Measurements from ENCODE around the gene GCDH. TPM values are rescaled to one million over a fixed set of nuclear protein-coding genes. Genes with fewer than 3 reads are reported as not detected.
"Not testable (repeated sequence)": the region's sequence is repeated elsewhere in the genome, so short reads cannot be mapped to it uniquely, and the experiment has no call there.

The GCDH gene
- total RNA-seq: 33.2 TPM
- long read RNA-seq, transcript GCDH-216 (11 exons, 1,867 nt): minor isoform, 5 of 65 reads
- long read RNA-seq, transcript GCDH-201 (12 exons, 1,956 nt): major isoform, 39 of 65 reads
- long read RNA-seq, partial matches to known transcripts: 9 of 65 reads
- long read RNA-seq, other reads (novel, unspliced or antisense): 11 of 65 reads

DNA sequence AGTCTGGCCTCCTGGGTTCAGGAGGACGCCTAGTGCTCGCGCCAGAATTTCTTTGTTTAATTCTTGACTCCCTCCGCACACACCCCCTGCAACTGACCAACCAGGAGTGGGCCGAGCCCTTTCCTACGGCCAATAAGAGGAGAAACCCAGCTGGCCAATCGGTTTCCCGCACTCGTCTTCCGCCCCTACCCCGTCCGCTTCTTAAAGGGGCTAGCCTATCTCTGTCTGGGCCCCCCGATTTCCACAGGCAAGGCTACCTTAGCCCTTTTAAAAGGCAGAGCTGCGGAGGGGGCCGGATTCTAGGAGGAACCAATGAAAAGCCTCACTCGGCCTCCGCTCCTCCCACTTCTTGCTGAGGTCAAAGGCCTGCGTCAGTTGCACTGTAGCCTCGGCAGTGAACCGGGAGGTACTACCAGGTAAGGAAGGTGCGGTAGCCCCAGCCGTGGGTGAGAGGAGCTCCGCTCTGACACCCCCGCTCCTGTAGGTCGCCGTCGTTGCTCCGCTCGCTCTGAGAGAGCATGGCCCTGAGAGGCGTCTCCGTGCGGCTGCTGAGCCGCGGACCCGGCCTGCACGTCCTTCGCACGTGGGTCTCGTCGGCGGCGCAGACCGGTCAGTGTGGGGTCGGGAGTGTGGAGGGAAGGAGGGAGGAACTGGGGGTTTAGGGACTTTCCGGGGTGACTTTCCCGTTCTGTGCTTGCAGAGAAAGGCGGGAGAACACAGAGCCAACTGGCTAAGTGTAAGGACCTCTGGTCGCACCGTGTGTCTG, at the start of gene GCDH:
TSS of gene GCDH (plus strand) at position 374 of the 766 bp plus-strand sequence. CDS start at position 519, 145 bp downstream.
- peak; percentile 98 for DNase-seq (ENCODE audit: low spot score)
- intact Hi-C loops (cut with DNase I): loop anchor here (5.0 kb wide), 1 partner anchor 41 kb away; the partner anchor contains the start of gene FARSA

DNA sequence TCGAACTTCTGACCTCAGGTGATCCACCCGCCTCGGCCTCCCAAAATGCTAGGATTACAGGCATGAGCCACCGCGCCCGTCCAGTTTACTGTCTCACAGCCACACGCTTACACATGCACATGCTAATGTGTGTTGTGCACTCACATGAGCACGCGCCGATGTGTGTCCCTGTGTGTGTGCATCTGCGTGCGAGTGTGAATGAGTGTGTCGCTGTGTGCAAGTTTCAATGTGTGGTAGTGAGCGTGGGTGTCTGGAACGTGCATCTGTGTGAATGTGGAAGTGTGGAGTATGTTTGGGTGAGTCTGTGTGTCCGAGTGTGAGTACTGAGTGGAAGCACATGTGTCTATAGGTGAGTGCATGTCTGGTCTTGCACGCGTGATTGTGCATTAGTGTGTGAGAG, 48.4 kb upstream of the GCDH start:
- no peak for DNase-seq (ENCODE audit: low spot score)
- intact Hi-C loops (cut with DNase I): loop anchor here (10.0 kb wide), 1 partner anchor 168 kb away; no protein-coding TSS in a partner anchor

- no peak for DNase-seq (ENCODE audit: low spot score)
- intact Hi-C loops (cut with DNase I): loop anchor here (10.0 kb wide), 1 partner anchor 169 kb away; no protein-coding TSS in a partner anchor
Observed at GRCh38 chr19:12843328-12843727, 47.6 kb upstream of the GCDH start.

- intact Hi-C loops (cut with DNase I): loop anchor here (10.0 kb wide), 1 partner anchor 169 kb away; no protein-coding TSS in a partner anchor
Observed at GRCh38 chr19:12843999-12844732, 46.8 kb upstream of the GCDH start.

DNA sequence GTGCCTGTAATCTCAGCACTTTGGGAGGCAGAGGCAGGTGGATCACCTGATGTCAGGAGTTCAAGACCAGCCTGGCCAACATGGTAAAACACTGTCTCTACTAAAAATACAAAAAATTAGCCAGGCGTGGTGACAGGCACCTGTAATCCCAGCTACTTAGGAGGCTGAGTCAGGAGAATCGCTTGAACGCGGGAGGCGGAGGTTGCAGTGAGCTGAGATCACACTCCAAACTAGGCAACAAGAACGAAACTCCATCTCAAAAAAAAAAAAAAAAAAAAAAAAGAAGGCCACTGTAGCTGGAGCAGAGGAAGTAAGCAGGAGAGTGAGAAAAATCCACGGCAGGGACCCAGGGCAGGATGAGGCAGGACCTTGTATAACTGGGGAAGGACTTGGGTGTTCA, 44.3 kb upstream of the GCDH start:
- intact Hi-C loops (cut with DNase I): loop anchor here (5.0 to 10.0 kb wide), 2 partner anchors 84 to 172 kb away; no protein-coding TSS in a partner anchor

More at GRCh38 chr19:12843999-12844732, 46.8 kb upstream of the GCDH start:
- no peak for DNase-seq (ENCODE audit: low spot score)

DNA sequence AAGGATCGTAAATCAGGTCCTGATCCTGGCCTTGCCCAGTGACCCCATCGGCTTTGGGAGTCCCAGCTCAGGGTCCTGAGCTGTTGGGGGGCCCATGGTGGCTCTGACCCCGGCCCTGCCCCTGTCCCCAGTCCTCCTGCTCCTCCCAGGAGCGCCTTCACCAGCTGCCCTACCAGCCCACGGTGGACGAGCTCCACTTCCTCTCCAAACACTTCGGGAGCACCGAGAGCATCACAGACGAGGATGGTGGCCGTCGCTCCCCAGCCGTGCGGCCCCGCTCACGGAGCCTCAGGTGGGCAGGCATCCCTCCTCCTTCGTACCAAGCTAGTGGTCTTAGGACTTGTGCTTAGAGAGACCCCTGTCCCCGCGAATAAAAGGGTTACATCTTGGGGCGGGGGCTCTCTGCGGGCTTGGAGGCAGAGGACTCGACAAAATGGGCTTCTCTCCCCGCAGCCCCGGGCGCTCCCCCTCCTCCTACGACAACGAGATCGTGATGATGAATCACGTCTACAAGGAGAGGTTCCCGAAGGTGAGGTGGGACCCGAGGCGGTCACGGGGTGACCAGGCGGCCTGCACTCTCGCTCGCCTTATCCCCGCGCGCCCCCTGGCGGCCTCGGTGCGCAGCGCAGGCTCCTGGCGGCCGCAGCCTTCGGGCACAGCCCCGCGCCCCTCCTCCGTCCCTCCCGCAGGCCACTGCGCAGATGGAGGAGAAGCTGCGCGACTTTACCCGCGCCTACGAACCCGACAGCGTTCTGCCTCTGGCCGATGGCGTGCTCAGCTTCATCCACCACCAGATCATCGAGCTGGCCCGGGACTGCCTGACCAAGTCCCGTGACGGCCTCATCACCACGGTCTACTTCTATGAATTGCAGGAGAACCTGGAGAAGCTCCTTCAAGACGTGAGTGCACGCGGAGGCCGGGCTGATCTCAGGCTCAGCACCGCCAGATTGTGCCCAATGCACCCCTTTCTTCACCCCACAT, 43.5 kb upstream of the GCDH start:
- intact Hi-C loops (cut with DNase I): loop anchor here (5.0 to 10.0 kb wide), 2 partner anchors 85 to 173 kb away; no protein-coding TSS in a partner anchor
- DNase-seq (ENCODE audit: low spot score): peak; percentile 93

More for the DNA sequence above, 44.3 kb upstream of the GCDH start:
- not testable (repeated sequence) for DNase-seq (ENCODE audit: low spot score)

GRCh38 chr19:12856653-12857052, 34.3 kb upstream of the GCDH start:
- intact Hi-C loops (cut with DNase I): no loop called here
- no peak for DNase-seq (ENCODE audit: low spot score)

DNA sequence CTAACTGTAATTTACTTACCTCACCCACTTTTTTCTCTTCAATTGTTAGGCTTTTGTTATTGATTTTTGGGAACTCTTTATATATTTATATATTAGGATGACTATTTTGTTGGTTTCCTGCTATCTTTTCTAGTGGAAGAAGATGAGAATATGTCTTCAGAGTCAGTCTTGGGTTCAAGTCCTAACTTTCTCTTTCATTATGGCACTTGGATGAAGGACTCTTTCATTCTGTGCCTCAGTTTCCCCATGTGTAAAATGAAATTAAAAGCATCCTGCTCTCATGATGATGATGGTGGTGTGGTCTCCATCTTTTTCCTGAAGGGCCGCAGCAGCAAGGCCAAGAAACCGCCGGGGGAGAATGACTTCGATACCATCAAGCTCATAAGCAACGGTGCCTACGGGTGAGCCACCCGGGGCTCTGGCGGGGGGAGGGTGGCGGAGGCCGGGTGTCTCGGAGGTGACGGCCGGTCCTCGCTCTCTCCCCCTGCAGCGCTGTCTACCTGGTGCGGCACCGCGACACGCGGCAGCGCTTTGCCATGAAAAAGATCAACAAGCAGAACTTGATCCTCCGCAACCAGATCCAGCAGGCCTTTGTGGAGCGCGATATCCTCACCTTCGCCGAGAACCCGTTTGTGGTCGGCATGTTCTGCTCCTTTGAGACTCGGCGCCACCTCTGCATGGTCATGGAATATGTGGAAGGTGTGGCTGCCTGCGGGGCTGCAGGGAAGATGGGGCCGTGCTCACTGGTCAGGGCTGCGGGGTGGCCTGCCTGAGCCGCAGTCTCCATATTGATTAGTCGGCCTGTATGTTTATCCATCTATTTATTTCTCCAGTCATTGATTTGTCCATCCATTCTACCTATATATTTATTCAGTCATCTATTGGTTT, 32.7 kb upstream of the GCDH start:
- intact Hi-C loops (cut with DNase I): no loop called here
- DNase-seq (ENCODE audit: low spot score): no peak

GRCh38 chr19:12859546-12859945, 31.4 kb upstream of the GCDH start:
- intact Hi-C loops (cut with DNase I): no loop called here
- DNase-seq (ENCODE audit: low spot score): no peak

GRCh38 chr19:12864143-12864542, 26.8 kb upstream of the GCDH start:
- intact Hi-C loops (cut with DNase I): no loop called here
- DNase-seq (ENCODE audit: low spot score): no peak

DNA sequence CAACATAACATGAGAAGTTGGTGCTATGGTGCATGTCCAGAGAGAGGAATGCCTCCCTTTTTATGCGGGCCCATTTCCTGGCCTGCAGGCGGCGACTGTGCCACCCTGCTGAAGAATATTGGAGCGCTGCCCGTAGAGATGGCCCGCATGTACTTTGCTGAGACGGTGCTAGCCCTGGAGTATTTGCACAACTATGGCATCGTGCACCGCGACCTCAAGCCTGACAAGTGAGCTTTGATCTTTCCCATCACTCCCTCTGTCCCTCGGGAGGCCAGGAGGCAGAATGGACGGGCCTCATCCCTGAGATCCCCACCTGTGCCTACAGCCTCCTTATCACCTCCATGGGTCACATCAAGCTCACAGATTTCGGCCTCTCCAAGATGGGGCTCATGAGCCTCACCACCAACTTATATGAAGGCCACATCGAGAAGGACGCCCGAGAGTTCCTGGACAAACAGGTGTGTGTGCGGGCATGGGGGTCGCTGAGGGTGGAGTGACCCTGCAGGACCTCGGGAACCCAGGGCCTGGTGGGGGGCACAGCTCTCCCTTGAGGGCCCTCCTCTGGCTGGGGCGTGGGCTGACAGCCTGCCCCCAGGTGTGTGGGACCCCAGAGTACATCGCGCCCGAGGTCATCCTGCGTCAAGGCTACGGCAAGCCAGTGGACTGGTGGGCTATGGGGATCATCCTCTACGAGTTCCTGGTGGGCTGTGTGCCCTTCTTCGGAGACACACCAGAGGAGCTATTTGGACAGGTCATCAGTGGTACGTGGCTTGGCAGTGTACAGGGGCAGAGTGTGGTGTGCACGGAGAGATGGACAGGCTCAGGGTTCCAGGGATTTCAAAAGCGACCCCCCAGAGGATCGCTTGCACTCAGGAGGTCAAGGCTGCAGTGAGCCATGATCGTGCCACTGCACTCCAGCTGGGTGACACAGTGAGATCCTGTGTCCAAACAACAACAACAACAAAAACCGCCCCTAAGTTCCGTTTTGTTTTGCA, 25.9 kb upstream of the GCDH start:
- no peak for DNase-seq (ENCODE audit: low spot score)
- intact Hi-C loops (cut with DNase I): no loop called here

DNA sequence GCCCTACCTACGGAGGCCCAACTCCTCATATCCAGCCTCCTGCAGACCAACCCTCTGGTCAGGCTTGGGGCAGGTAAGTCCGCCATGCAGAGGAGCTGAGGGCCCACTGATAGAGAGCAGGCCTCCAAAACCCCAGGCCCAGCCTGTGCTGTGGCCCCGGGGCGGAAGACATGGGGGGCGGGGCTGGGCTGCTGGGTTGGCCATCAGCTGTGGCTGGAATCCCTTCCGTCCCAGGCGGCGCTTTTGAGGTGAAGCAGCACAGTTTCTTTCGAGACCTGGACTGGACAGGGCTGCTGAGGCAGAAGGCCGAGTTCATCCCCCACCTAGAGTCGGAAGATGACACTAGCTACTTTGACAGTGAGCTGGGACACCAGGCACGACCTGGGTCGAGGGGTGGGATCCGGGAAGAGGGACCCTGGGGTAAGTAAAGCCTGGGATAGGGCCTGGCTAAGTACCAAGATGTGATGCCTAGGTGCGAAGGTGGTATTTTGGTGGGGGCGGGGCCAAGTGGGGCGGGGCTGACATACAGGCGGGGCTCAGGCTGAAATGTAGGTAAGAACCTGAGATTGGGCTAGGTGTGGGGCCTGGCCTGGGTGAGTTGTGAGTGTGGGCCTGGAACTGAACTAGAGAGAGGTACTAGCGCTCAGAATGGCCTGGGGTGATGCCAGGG, 25.1 kb upstream of the GCDH start:
- no peak for DNase-seq (ENCODE audit: low spot score)
- intact Hi-C loops (cut with DNase I): no loop called here

GRCh38 chr19:12866416-12867119, 24.4 kb upstream of the GCDH start:
- no peak for DNase-seq (ENCODE audit: low spot score)
- intact Hi-C loops (cut with DNase I): no loop called here

DNA sequence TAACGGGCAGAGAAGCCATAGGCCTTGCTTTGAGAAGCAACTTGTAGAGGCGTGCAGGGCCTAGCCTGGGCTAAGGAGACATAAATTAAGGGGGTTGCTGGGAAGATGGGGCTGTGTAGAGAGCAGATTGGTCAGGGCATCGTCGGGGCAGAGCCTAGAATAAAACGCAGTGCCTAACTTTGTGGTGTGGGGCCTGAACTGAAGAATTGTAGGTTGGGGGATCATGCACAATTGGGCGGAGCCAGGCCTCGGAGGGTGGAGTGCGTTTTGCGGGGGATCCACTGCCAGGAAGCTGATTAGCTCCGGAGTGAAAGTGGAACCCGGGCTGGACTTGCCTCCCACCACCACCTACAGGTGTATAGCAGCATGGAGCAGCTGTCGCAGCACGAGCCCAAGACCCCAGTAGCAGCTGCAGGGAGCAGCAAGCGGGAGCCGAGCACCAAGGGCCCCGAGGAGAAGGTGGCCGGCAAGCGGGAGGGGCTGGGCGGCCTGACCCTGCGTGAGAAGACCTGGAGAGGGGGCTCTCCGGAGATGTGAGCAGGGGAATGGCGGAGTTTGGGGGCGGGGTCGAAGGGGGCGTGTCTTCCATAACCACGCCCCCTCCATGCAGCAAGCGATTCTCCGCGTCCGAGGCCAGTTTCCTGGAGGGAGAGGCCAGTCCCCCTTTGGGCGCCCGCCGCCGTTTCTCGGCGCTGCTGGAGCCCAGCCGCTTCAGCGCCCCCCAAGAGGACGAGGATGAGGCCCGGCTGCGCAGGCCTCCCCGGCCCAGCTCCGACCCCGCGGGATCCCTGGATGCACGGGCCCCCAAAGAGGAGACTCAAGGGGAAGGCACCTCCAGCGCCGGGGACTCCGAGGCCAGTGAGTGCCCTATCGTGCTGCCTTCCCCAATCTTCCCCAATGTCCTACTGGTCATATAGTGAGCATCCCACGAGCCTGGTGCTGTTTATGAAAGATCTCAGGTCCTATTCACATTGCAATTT, 23.6 kb upstream of the GCDH start:
- no peak for DNase-seq (ENCODE audit: low spot score)
- intact Hi-C loops (cut with DNase I): no loop called here
